ENCODE measurements around the gene METTL27.
"Not testable (repeated sequence)": the region's sequence is repeated elsewhere in the genome, so short reads cannot be mapped to it uniquely, and the experiment has no call there.

Gene METTL27

DNA sequence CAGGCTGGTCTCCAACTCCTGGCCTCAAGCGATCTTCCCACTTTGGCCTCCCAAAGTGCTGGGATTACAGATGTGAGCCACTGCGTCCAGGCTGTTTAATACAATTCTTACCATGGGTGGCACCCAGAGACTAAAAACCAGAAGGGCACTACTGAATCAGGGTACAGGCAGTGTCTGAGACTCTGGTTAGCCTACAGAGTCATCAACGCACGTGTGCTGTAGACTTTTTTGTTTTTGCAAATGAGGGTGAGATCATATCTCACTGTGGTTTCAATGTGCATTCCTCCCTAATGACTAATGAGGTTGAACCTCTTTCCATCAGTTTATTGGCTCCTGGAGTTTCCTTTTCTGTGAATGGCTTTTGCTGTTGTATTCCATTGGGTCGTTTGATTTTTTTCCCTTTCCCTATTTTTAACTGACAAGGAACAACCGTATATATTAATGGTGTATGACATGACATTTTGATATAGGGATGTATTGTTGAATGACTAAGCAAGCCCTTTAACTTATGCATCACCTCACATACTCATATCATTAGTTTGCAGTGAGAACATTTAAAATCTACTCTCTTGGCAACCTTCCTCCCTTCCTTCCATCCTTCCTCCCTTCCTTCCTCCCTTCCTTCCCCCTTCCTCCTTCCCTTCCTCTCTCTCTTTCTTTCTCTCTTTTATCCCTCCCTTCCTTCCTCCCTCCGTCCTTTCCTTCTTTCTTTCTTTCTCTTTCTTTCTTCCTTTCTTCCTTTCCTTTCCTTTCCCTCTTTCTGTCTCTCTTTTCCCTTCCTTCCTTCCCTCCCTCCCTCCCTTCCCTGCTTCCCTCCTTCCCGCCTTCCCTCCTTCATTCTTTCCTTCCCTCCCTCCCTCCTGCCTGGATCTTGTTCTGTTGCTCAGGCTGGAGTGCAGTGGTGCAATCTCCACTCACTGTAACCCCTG is 9.4 kb upstream of the METTL27 start:
- TF ChIP-seq, protein P1, sequence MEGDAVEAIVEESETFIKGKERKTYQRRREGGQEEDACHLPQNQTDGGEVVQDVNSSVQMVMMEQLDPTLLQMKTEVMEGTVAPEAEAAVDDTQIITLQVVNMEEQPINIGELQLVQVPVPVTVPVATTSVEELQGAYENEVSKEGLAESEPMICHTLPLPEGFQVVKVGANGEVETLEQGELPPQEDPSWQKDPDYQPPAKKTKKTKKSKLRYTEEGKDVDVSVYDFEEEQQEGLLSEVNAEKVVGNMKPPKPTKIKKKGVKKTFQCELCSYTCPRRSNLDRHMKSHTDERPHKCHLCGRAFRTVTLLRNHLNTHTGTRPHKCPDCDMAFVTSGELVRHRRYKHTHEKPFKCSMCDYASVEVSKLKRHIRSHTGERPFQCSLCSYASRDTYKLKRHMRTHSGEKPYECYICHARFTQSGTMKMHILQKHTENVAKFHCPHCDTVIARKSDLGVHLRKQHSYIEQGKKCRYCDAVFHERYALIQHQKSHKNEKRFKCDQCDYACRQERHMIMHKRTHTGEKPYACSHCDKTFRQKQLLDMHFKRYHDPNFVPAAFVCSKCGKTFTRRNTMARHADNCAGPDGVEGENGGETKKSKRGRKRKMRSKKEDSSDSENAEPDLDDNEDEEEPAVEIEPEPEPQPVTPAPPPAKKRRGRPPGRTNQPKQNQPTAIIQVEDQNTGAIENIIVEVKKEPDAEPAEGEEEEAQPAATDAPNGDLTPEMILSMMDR (conservative IDR thresholded peaks at IDR 0.05), result no peak
- no peak overlapping the region for H3K27ac ChIP-seq

DNA sequence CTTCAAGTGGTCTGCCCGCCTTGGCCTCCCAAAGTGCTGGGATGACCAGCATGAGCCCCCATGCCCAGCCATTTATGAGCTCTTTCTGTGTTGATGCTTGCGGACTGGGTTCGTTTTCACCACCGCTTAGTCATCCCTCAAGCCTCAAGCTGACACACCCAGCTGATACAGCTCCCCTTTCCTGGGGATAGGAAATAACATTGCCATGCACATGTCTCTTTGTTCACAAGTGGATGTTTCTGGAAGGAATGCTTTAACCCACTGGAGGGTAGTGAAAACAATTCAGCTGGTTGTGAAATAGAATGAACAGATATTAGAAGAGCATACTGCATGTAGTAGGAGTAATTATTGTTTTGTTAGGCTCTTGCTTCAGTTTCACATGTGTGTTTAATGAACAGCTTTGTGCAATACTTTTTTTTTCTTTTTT is 8.5 kb upstream of the METTL27 start:
- H3K27ac ChIP-seq, result no peak overlapping the region
- TF ChIP-seq, protein P1 (conservative IDR thresholded peaks at IDR 0.05), result no peak

DNA sequence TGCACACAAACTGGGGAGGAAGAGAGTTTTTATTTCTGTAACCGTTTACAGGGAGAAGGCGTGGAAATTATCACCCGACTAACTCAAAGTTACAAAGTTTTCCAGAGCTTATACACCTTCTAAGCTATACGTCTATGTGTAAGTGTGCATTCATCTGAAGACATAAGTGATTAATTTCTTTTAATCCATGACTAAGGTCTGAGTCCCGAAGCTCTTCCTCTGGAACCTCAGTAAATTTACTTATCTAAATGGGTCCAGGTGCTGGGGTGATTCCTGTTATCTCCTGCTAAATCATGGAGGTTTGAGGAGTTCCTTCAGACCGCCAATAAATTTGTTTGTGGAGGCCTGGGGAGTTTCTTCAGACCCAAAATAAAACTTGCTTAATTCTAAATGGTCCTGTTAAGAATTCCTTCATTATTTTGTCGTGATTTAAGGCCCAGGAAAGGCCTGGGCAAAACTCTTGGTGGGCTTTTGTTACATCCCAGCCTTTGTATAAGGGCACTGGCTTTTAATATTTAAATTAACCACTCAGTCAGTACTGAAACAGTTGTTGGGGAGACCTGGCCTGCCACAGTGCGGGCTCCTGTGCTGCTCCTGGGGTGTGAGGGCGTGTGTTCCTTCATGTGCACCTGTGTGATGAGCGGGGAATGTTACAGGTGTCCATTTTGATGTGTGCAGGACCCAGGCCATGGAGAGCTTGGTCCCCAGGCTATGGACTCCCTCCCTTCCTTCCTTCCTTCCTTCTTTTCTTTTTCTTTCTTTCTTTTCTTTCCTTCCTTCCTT is 5.8 kb upstream of the METTL27 start:
- no peak overlapping the region for H3K27ac ChIP-seq
- TF ChIP-seq, protein P1 (conservative IDR thresholded peaks at IDR 0.05), result no peak

DNA sequence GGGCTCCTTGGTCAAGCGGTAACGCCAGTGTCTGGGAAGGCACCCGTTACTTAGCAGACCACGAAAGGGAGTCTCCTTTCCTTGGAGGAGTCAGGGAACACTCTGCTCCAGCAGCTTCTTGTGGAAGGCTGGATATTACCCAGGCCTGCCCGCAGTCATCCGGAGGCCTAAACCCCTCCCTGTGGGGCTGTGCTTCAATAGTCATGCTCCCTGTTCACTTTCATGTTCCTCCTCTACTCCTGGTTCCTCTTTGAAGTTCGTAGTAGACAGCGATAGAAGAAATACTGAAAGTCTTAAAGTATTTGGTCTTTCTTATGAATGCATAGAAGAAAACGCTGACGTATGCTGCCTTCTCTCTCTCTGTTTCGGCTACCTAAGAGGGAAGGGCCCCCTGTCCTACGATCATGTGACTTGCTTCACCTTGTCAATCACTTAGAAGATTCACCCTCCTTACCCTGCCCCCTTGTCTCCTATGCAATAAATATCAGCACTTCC is 3.4 kb upstream of the METTL27 start:
- H3K27ac ChIP-seq, result not testable (repeated sequence)

DNA sequence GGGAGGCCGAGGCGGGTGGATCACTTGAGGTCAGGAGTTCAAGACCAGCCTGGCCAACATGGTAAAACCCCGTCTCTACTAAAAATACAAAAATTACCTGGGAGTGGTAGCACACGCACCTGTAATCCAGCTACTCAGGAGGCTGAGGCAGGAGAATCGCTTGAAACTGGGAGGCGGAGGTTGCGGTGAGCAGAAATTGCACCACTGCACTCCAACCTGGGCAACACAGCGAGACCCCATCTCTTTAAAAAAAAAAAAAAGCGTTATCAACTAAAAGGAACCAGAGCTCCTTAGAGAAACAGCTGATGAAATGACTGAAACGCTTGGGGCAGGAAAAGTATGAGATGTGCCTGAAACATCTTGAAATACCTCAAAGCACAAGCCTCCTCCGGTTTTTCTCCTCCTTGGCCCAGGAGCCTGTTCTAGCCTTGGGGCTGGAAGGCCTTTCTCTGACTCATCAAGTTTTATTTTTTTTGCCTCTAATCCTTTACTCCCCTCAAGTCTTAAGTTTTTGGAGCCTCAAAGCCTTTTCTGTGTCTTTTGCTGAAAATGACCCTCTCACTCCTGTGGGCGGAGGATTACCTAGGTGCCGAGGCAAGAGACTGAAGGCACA is 2.6 kb upstream of the METTL27 start:
- no peak overlapping the region for H3K27ac ChIP-seq
- TF ChIP-seq, protein P1 (conservative IDR thresholded peaks at IDR 0.05), result no peak

DNA sequence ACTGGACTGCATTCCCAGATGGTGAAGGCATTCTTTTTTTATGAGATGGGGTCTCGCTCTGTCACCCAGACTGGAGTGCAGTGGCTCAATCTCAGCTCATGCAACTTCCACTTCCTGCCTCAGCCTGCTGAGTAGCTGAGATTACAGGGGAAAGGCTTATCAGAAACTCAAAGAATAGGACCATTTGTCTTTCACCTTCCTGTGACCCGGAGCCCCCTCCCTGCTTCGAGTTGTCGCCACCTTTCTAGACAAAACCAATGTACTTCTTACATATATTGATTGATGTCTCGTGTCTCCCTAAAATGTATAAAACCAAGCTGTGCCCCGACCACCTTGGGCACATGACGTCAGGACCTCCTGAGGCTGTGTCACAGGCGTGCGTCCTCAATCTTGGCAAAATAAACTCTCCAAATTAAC is 1.8 kb upstream of the METTL27 start:
- TF ChIP-seq, protein P1 (conservative IDR thresholded peaks at IDR 0.05), result no peak
- H3K27ac ChIP-seq, result no peak overlapping the region

DNA sequence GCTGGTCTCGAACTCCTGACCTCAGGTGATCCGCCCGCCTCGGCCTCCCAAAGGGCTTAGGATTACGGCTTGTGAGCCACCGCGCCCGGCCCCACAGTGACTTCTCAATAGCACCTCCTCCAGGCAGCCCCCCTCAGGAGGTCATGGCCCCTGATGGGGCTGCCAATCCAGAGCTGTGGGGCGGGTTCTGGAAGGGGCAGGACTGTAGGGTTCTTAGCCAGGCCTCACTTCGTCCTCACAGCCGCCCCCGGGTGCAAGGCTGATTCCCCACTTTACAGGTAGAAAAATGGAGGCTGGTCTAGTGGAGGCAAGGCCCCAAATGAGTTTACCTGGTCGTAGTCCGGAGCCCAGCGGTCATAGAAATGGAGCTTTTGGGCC is 638 bp downstream of the METTL27 start:
- H3K27ac ChIP-seq, result peak overlapping the region; percentile 80; the same call in 1 of the 2 replicates
- TF ChIP-seq, protein P1 (conservative IDR thresholded peaks at IDR 0.05), result no peak
